G401 (cell line): ENCODE data around the gene ENTPD2. TPM values are rescaled to one million over a fixed set of nuclear protein-coding genes. Genes with fewer than 3 reads are reported as not detected.
A peak's percentile ranks its signal among the peaks of the same experiment; 100 is the strongest.
"Not testable (repeated sequence)": the region's sequence is repeated elsewhere in the genome, so short reads cannot be mapped to it uniquely, and the experiment has no call there.

Experiments used
- DNase-seq: peaks from one replicate; pipeline ENCODE4 v3.0.0-alpha.2; 2015; ENCODE audit warnings: low spot score
- in situ Hi-C: cut with HindIII; loops from 2 replicates; pipeline ENCODE4 v1.10.0; 2016; ENCODE audit warnings: low sequenced_read_pairs, mixed read lengths
- total RNA-seq: library from RNA; depleted of rRNA; stranded (reverse); fragments of >200 nt; shearing (Covaris generic); gene quantifications from 2 replicates; pipeline ENCODE4 v1.2.3, GENCODE V29; 2014

Gene ENTPD2
- total RNA-seq, 1 experiment from 2014 or later, result not detected

DNA sequence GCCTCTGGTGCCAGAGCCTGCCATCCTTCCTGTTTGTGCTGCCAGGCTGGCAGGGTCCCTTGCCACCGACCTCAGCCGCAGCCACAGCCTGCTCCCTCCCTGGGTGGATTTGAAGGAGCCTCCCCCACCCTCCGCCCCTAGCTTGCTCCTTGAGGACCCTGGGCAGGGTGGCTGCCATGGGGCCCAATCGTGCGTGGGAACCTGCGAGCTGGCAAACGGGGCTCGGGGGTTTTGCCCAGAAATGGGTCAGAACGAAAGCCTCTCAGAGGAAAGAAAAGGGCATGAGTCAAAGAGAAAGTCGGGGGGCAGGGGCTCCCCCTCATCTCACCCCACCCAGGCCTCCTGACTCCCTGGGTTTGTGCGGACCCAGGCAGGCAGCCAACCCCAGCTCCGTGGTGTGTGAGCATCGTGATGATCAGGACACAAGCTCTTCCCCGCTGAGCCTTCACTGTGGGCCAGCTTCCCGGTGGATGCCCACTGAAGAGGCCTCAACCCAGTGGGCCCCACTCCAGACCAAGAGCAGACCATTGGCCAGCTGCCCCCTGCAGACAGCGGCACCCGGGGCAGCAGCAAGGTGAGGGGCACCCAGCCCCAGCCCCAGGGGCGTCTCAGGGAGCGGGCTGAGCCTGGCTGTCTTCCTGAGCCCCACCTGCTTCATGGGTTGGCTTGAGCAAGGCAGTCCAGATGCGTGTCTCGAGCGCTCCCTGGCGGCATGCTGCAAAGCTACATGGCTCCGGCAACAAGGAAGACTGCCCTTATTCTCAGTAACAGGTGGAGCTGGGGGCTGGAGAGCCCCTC, 19.0 kb downstream of the ENTPD2 start:
- DNase-seq, result peak; percentile 94
- in situ Hi-C loops, result loop anchor here (25.0 kb wide), 1 partner anchor 98 kb away; the partner anchor contains the start of genes C8G and FBXW5

DNA sequence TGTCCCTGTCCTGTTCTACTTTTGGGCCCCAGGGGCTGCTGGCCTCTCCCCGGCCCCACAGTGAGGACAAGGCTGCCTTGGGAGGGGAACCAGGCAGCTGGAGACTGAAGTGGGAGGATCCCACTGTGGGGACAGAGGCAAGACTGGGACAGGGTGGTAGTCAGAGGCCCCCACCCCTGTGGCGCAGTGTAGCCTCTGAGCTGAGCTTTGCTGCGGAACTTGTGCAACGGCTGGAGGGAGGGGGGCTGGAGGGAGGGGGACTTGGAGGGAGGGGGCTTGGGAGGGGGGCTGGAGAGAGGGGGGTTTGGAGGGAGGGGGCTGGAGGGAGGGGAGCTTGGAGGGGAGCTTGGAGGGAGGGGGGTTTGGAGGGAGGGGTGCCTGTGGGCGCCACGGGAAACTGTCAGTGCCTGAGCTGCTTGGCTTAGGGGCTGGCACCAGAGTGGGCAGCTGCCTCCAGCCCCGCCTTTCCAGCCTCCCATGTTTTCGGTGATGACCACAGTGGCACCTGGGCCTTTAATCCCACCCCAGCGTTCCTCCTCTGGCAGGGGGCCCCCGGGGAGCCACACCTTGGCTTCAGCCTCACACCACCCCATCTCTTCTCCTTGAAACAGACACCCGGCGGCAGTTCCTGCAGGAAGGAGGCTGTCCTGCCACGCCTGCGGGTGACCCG, 19.7 kb downstream of the ENTPD2 start:
- no peak for DNase-seq
- in situ Hi-C loops, result loop anchor here (25.0 kb wide), 1 partner anchor 97 kb away; the partner anchor contains the start of genes C8G and FBXW5

DNA sequence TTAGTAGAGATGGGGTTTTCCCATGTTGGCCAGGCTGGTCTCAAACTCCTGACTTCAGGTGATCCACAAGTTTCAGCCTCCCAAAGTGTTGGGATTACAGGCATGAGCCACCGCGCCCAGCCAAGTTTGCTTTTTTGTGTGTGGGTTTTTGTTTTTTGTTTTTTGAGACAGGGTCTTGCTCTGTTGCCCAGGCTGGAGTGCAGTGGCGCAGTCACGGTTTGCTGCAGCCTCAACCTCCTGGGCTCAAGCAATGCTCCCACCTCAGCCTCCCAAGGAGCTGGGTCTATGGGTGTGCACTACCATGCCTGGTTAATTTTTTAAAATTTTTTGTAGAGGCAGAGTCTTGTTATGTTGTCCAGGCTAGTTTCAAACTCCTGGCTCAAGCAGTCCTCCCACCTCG, 20.4 kb downstream of the ENTPD2 start:
- DNase-seq, result not testable (repeated sequence)
- in situ Hi-C loops, result loop anchor here (25.0 kb wide), 1 partner anchor 96 kb away; the partner anchor contains the start of genes C8G and FBXW5

DNA sequence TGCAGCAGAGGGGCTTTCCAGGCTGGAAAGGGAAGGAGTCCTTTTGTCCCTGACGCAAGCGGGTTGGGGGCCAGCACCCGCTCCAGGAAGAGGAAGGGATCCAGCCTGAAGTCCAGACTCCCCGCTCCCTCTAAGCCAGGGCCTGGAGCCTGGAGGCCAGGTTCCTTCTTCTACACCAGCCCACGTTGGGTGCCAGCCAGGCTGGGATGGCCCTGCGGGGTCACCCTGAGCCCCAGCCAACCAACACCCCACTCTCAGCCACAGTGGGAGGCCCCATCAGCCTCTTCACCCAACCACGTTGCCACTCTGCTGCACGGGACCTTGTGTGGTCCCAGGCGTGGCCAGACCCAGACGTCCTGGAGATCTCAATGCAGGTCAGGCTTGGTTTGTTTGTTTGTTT, 21.0 kb downstream of the ENTPD2 start:
- no peak for DNase-seq
- in situ Hi-C loops, result loop anchor here (25.0 kb wide), 1 partner anchor 96 kb away; the partner anchor contains the start of genes C8G and FBXW5

DNA sequence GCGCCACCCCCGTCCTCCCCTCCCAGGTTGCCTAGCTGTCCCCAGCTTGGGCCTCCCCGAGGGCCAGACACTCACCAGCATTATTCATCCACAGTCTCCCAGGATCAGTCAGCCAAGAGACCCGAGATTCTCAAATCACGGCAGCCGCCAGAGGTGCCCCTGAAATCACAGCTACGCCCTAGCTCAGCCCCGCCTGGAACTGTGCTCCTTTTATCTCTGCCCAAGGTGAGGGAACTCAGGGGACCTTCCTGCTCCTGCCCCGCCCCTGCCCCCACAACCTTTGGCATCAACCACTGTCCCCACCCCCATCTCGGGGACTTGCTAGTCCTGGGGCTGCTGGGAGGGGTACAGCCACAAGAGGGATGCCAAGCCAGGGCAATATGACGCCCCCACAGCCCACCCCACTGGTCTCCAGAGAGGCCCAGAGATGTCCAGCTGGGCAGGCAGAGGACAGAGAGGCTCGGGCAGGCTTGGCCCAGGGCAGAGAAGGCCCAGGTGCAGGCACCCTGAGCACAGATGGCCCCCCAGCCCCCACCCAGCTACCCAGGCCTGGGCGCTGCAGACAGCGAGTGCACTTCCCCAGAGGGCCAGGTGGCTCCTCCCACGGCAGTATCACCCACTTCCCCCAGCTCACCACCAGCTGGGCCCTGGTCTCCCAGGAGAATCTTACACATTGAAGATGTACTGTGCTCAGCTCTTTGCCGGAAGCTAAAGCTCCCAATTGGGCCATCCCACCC, 21.8 kb downstream of the ENTPD2 start, which contains the start of gene FUT7:
TSS of gene FUT7 (minus strand) at position 185 of the 737 bp plus-strand sequence. CDS start at position 88, 97 bp downstream.
- in situ Hi-C loops, result loop anchor here (25.0 kb wide), 1 partner anchor 95 kb away; the partner anchor contains the start of genes C8G and FBXW5
- DNase-seq, result no peak

DNA sequence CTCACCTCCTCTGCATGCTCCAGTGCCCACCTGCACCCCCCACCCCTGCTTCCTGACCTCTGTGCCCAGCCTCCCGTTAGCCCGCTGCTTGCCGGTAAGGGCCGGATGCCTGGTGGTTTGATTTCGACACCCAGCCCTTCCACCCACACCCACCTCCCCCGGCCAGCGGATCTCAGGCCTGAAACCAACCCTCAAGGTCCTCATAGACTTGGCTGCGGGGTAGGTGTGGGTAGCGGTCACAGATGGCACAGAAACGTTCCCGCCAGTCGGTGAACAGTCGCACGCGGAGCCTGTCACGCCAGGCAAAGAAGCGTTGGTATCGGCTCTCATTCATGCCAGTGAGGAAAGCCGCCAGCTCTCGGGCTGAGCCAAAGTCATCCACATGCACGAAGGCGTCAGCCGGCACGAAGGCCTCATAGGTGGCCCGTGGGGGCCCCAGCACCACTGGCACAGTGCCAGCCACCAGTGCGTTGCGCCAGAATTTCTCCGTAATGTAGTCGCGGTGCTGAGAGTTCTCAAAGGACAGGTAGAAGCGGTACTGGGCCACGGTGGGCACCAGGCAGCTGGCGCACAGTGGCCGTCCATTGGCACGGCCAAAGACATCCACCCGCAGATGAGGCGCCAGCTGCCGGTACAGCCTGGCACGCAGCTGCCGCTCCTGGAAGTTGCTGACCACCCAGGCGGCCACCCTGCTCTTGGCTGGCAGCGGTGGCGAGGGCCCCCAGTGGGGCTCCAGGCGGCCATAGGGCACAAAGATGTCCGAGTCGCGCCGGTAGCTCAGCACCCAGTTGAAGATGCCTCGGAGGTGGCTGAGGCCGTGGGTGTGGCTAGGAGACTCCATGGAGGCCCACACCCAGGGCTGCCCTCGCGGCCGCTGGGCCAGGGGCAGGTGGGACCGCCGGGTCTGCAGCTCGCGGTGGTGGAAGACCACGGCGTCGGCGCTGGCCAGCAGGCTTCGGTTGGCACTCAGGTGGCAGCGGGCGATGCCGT, 23.0 kb downstream of the ENTPD2 start:
- DNase-seq, result peak; percentile 67
- in situ Hi-C loops, result loop anchor here (25.0 kb wide), 1 partner anchor 94 kb away; the partner anchor contains the start of genes C8G and FBXW5

DNA sequence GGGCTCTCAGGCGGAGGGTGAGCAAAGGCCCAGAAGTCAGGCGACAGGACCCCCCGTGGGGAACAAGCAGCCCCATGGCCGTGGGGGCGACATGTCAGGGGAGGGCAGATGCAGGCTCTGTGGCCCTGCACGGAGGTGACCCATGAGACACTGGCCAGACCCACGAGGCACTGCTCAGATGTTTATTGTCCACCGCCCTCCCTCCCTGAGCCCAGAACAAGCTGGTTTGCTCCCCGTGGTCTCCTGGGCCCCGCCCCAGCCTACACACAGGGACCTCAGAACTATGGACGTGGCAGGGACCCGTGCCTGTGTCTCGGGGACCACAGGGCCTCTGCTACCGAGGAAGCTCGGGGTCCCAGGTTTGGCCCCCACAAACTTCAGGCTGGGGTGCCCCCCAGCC, 23.9 kb downstream of the ENTPD2 start:
- DNase-seq, result no peak
- in situ Hi-C loops, result loop anchor here (25.0 kb wide), 1 partner anchor 93 kb away; the partner anchor contains the start of genes C8G and FBXW5

DNA sequence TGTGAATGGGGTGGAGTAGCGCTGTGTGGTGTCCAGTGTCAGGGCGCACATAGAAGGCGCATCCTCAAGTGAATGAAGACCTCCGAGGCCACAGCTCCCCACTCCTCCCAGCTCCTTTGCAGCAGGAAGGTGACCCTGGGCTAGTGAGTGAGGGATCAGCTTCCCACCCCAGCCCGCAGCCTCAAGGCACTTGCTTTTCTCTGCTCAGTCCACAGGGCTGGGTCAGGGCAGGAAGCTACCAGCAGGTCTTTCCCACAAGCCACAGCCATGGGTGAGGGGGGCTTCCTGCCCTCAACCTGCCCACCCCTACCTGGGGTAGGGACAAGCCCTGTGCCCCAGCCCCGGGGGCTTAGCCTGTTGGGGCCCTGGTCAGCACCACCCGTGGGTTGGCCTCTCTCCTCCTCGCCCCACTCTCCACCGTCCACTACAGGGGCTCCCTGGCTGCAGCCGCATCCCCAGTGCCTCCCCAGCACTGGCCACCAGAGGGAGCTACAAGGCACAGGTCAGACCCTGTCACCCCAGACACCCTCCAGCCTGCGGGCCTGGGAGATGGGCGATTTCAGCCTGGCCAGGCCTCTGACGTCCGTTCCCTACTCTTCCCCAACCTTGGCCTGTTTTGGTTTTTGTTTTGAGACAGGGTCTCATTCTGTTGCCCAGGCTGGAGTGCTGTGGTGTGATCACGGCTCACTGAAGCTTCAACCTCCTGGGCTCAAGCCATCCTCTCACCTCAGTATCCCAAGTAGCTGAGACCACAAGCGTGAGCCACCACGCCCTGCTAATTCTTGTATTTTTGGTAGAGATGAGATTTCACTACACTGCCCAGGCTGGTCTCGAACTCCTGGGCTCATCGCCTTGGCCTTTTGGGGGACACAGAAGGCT, 24.6 kb downstream of the ENTPD2 start:
- in situ Hi-C loops, result loop anchor here (25.0 kb wide), 1 partner anchor 92 kb away; the partner anchor contains the start of genes C8G and FBXW5

DNA sequence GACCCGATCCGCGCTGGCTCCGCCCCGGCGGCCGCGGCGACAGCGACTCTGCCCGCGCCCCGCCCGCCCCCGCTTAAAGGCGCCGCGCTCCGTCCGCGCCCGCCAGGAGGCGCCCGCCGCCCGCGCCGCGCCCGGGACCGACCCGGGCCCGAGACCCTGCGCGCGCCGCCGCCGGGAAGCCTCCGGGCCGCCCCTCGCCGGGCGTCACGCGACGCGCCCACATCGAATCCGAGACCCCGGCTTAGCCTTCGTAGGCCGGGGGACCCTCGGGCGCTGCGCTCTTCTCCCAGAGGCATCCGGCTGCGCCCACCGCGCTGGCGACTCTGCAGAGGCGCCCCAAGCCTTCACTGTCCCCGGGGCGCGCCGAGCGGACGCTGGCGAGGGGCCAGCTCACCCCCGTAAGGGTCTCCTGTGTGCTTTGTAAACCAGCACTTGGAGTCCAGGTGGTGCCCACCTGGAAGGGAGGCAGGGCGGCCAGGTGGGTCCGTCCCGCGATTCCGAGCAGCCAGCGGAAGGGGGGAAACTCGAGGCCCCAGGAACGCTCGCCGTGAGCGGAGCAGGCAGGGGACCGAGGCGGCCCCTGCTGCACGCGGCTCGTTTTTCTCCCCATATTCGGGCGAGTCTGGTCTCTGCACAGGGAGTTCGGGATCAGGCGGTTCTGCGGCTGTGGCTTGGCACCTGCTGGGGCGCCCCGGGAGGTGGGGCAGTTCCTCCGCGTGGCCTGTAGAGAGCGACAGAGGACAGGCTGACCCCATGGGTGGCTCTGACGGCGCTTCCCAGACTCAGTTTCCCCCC, 25.4 kb downstream of the ENTPD2 start:
- in situ Hi-C loops, result loop anchor here (25.0 kb wide), 1 partner anchor 91 kb away; the partner anchor contains the start of genes C8G and FBXW5
- DNase-seq, result peak; percentile 72

More for the DNA sequence above, 24.6 kb downstream of the ENTPD2 start:
- peak; percentile 85 for DNase-seq

DNA sequence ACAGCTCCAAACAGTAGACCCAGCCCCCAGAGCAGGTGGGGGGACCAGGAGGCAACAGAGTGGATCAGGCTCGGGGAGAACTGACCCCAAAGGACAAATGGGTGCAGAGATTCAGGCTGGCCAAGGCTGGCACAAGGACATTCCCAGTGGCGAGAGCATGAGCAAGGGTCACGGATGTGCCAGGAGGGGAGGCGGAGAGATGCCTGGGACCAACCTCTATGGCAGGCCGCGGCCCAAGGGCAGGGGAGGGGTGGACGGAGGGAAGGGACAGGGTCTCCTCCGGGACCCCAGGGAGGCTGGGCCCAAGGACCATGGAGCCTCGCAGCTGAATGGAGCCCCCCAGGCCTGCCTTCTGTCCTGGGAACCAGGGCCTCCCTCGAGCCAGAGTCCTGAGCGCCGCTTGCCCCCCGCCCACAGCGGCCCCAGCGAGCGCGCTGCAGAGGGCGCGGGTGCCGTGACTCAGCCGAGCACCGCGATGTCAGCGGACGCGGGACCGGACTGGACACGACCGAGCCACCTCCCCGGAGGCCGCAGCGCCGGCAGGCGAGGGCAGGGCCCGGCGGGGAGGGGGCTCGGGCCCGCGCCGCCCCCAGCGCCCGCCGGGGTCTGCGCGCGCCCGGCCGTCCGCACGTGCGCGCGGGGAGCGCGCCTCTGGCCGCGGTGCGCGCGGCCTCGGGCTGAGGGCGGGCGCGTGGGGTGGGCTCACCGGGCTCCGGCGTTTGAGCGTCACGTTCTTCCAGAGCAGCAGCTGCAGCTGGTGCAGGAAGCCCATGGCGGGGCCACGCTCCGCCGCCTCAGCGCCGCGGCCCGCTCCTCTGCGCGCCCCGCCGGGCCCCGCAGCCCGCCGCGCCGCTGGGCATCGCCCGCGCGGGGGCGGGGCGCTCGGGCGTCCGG, 26.2 kb downstream of the ENTPD2 start, which contains the start of gene ABCA2:
TSS of gene ABCA2 (minus strand) at position 869 of the 894 bp plus-strand sequence. CDS start at position 772, 97 bp downstream.
- in situ Hi-C loops, result loop anchor here (25.0 kb wide), 1 partner anchor 90 kb away; the partner anchor contains the start of genes C8G and FBXW5
- DNase-seq, result no peak

DNA sequence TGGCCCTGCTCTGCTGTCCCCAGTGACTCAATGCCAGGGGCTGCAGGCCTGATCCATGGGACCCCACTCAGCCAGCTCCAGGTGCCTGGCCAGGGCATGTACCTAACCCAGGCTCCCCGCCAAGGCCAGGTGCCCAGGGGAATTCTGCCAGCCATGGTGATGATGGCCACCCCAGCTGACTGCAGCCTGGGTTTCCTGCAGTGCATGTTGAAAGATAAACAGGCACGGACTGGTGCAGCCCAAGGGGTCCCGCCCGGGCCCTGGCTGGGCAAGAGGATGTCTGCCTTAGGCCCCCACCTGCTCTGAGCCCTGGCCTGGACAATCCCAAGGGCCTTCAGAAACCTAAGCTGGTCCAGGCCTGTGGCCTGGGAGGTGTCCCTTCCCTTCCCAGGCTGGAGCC, 27.0 kb downstream of the ENTPD2 start:
- DNase-seq, result no peak
- in situ Hi-C loops, result loop anchor here (25.0 kb wide), 1 partner anchor 90 kb away; the partner anchor contains the start of genes C8G and FBXW5

DNA sequence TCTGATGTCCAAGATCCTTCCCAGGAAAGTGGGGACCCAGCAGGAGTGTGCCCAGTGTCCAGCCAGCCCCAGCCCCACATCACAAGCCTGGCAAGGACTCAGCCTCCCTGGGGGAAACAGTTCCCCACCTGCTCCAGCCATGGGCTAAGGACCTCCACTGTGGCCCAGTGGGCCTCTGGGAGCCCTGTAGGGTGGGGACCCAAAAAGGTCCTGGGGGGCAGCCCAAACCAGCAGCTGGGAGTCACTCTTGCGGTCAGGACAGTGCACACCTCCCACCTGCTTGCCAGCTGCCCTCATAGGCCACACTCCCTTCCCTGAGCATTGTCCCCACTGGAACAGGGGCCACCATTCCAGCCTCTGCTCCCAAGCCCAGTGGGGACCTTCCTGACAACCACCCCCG, 27.5 kb downstream of the ENTPD2 start:
- in situ Hi-C loops, result loop anchor here (25.0 kb wide), 1 partner anchor 89 kb away; the partner anchor contains the start of genes C8G and FBXW5
- DNase-seq, result no peak

DNA sequence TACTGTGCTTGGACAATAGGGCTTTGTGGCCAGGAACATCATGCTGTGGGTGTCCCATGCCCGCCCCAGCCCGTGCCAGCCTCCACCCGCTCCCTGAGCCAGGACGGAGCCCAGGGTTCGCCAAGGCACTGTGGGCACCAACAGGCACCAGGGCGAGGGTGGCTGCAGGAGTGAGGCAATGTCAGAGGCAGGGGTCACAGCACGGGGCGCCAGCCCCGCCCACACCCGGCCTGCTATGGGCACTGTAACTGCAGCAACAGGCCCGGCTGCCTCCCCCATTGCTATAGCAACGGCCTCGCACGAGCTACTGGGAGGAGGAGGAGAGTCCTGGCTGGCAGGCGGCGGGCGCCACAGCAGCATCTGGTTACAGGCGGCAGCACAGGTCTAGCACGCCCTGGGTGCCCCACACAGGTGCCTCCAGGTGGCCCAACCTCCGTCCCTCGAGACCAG, 28.3 kb downstream of the ENTPD2 start:
- in situ Hi-C loops, result loop anchor here (25.0 kb wide), 1 partner anchor 88 kb away; the partner anchor contains the start of genes C8G and FBXW5
- DNase-seq, result peak; percentile 75

DNA sequence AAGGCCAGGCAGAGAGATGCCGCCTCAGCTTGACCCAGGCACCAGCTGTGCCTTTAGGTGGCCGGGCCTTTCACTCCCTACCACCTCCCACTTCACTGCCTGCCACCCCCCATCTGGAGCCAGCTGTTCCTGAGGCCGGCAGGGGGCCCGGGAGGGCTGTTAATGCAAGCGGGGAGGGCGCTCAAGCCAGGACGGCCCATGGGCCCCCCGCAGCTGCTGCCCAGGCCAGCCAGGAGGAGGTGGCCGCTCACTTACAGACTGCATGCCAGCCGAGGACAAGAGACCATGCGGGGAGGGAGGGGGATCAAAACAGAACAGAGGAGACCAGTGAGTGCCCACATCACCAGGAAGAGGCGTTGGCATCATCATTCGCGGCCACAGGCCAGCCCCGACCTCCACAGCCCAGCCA, 30.3 kb downstream of the ENTPD2 start:
- in situ Hi-C loops, result no loop called here
- no peak for DNase-seq

DNA sequence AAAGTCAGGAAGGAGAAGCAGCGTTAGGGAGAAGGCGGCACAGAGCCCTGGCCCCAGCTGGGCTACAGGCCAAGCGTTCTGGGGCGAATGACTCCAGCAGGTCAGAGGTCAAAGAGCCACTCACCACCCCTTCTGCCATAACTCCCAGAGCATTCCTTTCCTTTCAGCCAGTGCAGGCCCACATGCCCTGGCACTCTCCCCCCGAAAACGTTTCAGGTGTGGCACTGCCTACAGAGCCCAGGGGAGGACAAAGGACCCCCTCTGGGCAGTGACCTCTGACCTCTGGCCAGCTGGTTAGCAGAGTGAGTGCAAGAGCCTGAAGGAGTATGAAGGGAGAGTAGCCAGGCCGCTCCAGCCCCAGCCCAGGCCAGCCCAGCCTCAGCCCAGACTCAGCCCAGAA, 30.7 kb downstream of the ENTPD2 start:
- DNase-seq, result no peak
- in situ Hi-C loops, result no loop called here
